Measurements from ENCODE around the gene THRB. TPM values are rescaled to one million over a fixed set of nuclear protein-coding genes. Genes with fewer than 3 reads are reported as not detected.
A peak's percentile ranks its signal among the peaks of the same experiment; 100 is the strongest.

THRB gene
- total RNA-seq, 4 donors from 2014 or later, result 9.8 to 52.4 (median 31.3) TPM

DNA sequence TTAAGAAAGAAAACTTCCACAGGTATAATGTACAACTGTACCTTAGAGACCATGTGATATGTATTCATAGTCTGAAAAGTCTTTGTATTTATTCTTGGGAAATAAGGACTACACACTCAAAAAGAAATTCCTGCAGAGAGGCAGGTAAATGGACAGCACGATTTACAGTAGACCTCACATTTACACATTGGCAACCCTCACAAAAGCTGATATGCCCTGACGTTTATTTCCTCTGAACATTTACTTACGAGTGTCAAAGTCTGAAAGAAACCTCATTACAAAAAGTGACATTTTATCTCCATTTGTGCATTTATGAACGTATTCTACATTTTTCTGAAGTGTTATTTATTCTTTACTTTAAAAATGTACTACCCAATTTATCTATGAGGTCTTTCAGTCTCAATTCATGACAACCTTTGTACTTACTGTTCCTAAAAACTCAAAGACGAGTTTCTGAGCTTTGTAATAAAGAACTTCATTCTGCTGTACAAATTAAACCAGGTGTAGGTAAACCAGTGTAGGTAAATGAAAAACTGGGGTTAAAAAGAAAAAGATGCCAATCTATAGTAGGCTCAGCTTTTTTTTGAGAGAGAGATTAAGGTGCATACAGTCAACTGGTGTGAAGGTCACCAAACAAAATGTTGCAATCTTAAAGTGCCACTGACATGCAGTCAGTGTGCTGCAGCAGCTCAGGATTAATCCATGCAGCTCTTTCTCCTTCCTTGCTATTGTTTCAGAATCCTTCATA, 44.3 kb downstream of the THRB start:
- Histone ChIP-seq H3K27ac (peak overlapping the region; percentile 52 to 66 (median 58)), H3K27me3 (no peaks in the 10 kb centered on the region), H3K36me3 (no peaks in the 10 kb centered on the region), H3K4me1 (peaks cover 11 to 61% (median 18%) of the 10 kb centered on the region in 4 donors), H3K4me3 (no peak overlapping the region), H3K9me3 (no peaks in the 10 kb centered on the region)
- in situ Hi-C loops (cut with MboI; ENCODE audit: low pct_ligation_motif_present in 1 of 4, low pct_unique_long_range_greater_than_20kb in 1 of 4, low sequenced_read_pairs in 3 of 4) (no loop called here), intact Hi-C loops (cut with DNase I; ENCODE audit: low total_unique reads) (no loop called here)
- no peak for DNase-seq
- TF ChIP-seq POLR2A (IDR thresholded peaks at IDR 0.05), result no peak
- TF ChIP-seq POLR2AphosphoS5 (IDR thresholded peaks at IDR 0.05), result no peak
- TF ChIP-seq, protein P1, sequence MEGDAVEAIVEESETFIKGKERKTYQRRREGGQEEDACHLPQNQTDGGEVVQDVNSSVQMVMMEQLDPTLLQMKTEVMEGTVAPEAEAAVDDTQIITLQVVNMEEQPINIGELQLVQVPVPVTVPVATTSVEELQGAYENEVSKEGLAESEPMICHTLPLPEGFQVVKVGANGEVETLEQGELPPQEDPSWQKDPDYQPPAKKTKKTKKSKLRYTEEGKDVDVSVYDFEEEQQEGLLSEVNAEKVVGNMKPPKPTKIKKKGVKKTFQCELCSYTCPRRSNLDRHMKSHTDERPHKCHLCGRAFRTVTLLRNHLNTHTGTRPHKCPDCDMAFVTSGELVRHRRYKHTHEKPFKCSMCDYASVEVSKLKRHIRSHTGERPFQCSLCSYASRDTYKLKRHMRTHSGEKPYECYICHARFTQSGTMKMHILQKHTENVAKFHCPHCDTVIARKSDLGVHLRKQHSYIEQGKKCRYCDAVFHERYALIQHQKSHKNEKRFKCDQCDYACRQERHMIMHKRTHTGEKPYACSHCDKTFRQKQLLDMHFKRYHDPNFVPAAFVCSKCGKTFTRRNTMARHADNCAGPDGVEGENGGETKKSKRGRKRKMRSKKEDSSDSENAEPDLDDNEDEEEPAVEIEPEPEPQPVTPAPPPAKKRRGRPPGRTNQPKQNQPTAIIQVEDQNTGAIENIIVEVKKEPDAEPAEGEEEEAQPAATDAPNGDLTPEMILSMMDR (IDR thresholded peaks at IDR 0.05), result no peak
- no peak for TF ChIP-seq EP300 (IDR thresholded peaks at IDR 0.05; ENCODE audit: low read depth)
- 34 to 49% methylated on average over 5 of the region's 5 CpGs for WGBS, 2 donors (ENCODE audit: low coverage in 1 of 2)

DNA sequence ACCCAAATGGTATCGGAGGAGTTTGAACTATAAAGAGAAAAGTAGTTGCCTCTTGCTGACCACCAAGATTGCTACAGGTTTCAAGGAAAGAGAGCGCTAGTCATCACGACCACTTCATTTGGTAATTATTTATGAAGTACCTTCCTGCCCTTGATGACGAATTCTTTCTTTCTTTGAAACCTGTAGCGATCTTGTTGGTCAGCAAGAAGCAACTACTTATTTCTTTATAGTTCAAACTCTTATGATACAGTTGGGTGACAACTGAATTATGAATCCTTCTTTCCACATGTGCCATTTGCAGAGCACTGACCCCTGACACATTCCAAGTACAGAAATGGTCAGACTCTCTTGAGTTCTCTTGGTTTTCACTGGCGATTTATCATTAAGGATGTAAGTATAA, 46.8 kb downstream of the THRB start:
- H3K4me1 ChIP-seq, result peaks cover 0 to 43% (median 15%) of the 10 kb centered on the region in 4 donors
- 87 to 100% methylated on average over 5 to 6 of the region's 6 CpGs for WGBS, 2 donors (ENCODE audit: low coverage in 1 of 2)
- H3K27ac ChIP-seq, result no peak overlapping the region
- no peak overlapping the region for H3K4me3 ChIP-seq
- DNase-seq, result no peak
- no peaks in the 10 kb centered on the region for H3K27me3 ChIP-seq
- H3K36me3 ChIP-seq, result no peaks in the 10 kb centered on the region
- TF ChIP-seq, protein P1 (IDR thresholded peaks at IDR 0.05), result no peak
- no peak for TF ChIP-seq EP300 (IDR thresholded peaks at IDR 0.05; ENCODE audit: low read depth)
- no peak for TF ChIP-seq POLR2AphosphoS5 (IDR thresholded peaks at IDR 0.05)
- TF ChIP-seq POLR2A (IDR thresholded peaks at IDR 0.05), result no peak
- H3K9me3 ChIP-seq, result no peaks in the 10 kb centered on the region
- in situ Hi-C loops (cut with MboI; ENCODE audit: low pct_ligation_motif_present in 1 of 4, low pct_unique_long_range_greater_than_20kb in 1 of 4, low sequenced_read_pairs in 3 of 4) (no loop called here), intact Hi-C loops (cut with DNase I; ENCODE audit: low total_unique reads) (no loop called here)

GRCh38 chr3:24446032-24446431, 48.6 kb downstream of the THRB start:
- no peaks in the 10 kb centered on the region for H3K27me3 ChIP-seq
- no peak overlapping the region for H3K4me3 ChIP-seq
- no peak for DNase-seq
- in situ Hi-C loops (cut with MboI; ENCODE audit: low pct_ligation_motif_present in 1 of 4, low pct_unique_long_range_greater_than_20kb in 1 of 4, low sequenced_read_pairs in 3 of 4) (no loop called here), intact Hi-C loops (cut with DNase I; ENCODE audit: low total_unique reads) (no loop called here)
- H3K9me3 ChIP-seq, result no peaks in the 10 kb centered on the region
- peaks cover 0 to 25% (median 6%) of the 10 kb centered on the region in 4 donors for H3K4me1 ChIP-seq
- H3K36me3 ChIP-seq, result no peaks in the 10 kb centered on the region
- WGBS, 2 donors (ENCODE audit: low coverage in 1 of 2), result 82 to 89% methylated on average over 1 of the region's 1 CpG
- TF ChIP-seq POLR2AphosphoS5 (IDR thresholded peaks at IDR 0.05) (no peak), EP300 (IDR thresholded peaks at IDR 0.05; ENCODE audit: low read depth) (no peak), POLR2A (IDR thresholded peaks at IDR 0.05) (no peak)
- TF ChIP-seq, protein P1 (IDR thresholded peaks at IDR 0.05), result no peak
- H3K27ac ChIP-seq, result no peak overlapping the region

GRCh38 chr3:24443476-24443875, 51.2 kb downstream of the THRB start:
- H3K9me3 ChIP-seq, result no peaks in the 10 kb centered on the region
- H3K27ac ChIP-seq, result no peak overlapping the region
- no peak for DNase-seq
- WGBS, 2 donors (ENCODE audit: low coverage in 1 of 2), result 0 to 76% methylated on average over 1 of the region's 1 CpG
- in situ Hi-C loops (cut with MboI; ENCODE audit: low pct_ligation_motif_present in 1 of 4, low pct_unique_long_range_greater_than_20kb in 1 of 4, low sequenced_read_pairs in 3 of 4) (no loop called here), intact Hi-C loops (cut with DNase I; ENCODE audit: low total_unique reads) (no loop called here)
- TF ChIP-seq, protein P1 (IDR thresholded peaks at IDR 0.05), result no peak
- TF ChIP-seq EP300 (IDR thresholded peaks at IDR 0.05; ENCODE audit: low read depth), result no peak
- TF ChIP-seq POLR2A (IDR thresholded peaks at IDR 0.05), result no peak
- no peak for TF ChIP-seq POLR2AphosphoS5 (IDR thresholded peaks at IDR 0.05)
- no peaks in the 10 kb centered on the region for H3K36me3 ChIP-seq
- H3K4me3 ChIP-seq, result no peak overlapping the region
- H3K4me1 ChIP-seq, result peaks cover 0 to 2% (median 0%) of the 10 kb centered on the region in 4 donors
- H3K27me3 ChIP-seq, result no peaks in the 10 kb centered on the region
